H9 (cell line): Measurements from ENCODE around the gene MRPL46. TPM values are rescaled to one million over a fixed set of nuclear protein-coding genes. Genes with fewer than 3 reads are reported as not detected.

ENCODE experiments used
- DNase-seq: peaks from one replicate; pipeline ENCODE4 v3.0.0-alpha.2; 2017
- H2AFZ ChIP-seq: one replicate; pipeline ENCODE4 v1.6.1; 2013; ENCODE audit warnings: mild to moderate bottlenecking, low read length, control low read depth, moderate library complexity
- H2AK5ac ChIP-seq: 2 replicates; pipeline ENCODE4 v1.6.1; 2013; ENCODE audit warnings: low read length, control low read depth, mixed read lengths; ENCODE audit not compliant: insufficient read length
- H2BK120ac ChIP-seq: one replicate; pipeline ENCODE4 v1.6.1; 2013; ENCODE audit warnings: low read depth, mild to moderate bottlenecking, low read length, control low read depth, inconsistent platforms; ENCODE audit not compliant: poor library complexity, severe bottlenecking
- H2BK12ac ChIP-seq: 2 replicates; pipeline ENCODE4 v1.6.1; 2013; ENCODE audit warnings: low read length, control low read depth, mixed read lengths, low read depth; ENCODE audit not compliant: insufficient read length
- H2BK15ac ChIP-seq: 2 replicates; pipeline ENCODE4 v1.6.1; 2013; ENCODE audit warnings: low read depth, low read length, control low read depth
- H2BK20ac ChIP-seq: one replicate; pipeline ENCODE4 v1.6.1; 2013; ENCODE audit warnings: low read depth, mild to moderate bottlenecking, low read length, control low read depth, inconsistent platforms; ENCODE audit not compliant: poor library complexity, severe bottlenecking
- H2BK5ac ChIP-seq: 2 replicates; pipeline ENCODE4 v1.6.1; 2013; ENCODE audit warnings: low read length, control low read depth, mixed read lengths; ENCODE audit not compliant: insufficient read length
- H3K14ac ChIP-seq: 2 replicates; pipeline ENCODE4 v1.6.1; 2013; ENCODE audit warnings: low read length, control low read depth; ENCODE audit not compliant: insufficient read depth
- H3K18ac ChIP-seq: 2 replicates; pipeline ENCODE4 v1.6.1; 2013; ENCODE audit warnings: low read depth, mild to moderate bottlenecking, mixed read lengths, low read length, control low read depth; ENCODE audit not compliant: insufficient read length
- H3K23ac ChIP-seq: 2 replicates; pipeline ENCODE4 v1.6.1; 2013; ENCODE audit warnings: low read length, control low read depth, mixed read lengths, low read depth; ENCODE audit not compliant: insufficient read length
- H3K23me2 ChIP-seq: 2 replicates; pipeline ENCODE4 v1.6.1; 2013; ENCODE audit warnings: low read depth, mild to moderate bottlenecking, mixed read lengths, low read length, control low read depth; ENCODE audit not compliant: insufficient read length, poor library complexity, severe bottlenecking
- H3K27ac ChIP-seq: 2 replicates; pipeline ENCODE4 v1.5.1; 2013; ENCODE audit warnings: low read length, control low read depth, mixed read lengths, low read depth; ENCODE audit not compliant: insufficient read length
- H3K27me3 ChIP-seq: 2 replicates; pipeline ENCODE4 v1.6.1; 2013; ENCODE audit warnings: low read length, control low read depth, inconsistent platforms; ENCODE audit not compliant: insufficient read depth
- H3K4ac ChIP-seq: 2 replicates; pipeline ENCODE4 v1.6.1; 2013; ENCODE audit warnings: low read depth, mild to moderate bottlenecking, control low read depth, inconsistent platforms, low read length, moderate library complexity
- H3K4me1 ChIP-seq: 2 replicates; pipeline ENCODE4 v1.6.1; 2013; ENCODE audit warnings: low read length, control low read depth, inconsistent platforms; ENCODE audit not compliant: insufficient read depth
- H3K4me2 ChIP-seq: 2 replicates; pipeline ENCODE4 v1.6.1; 2013; ENCODE audit warnings: low read length, control low read depth, mixed read lengths; ENCODE audit not compliant: insufficient read length, insufficient read depth
- H3K56ac ChIP-seq: 2 replicates; pipeline ENCODE4 v1.6.1; 2013; ENCODE audit warnings: low read depth, mild to moderate bottlenecking, mixed read lengths, low read length, control low read depth; ENCODE audit not compliant: insufficient read length
- H3K79me1 ChIP-seq: 2 replicates; pipeline ENCODE4 v1.6.1; 2013; ENCODE audit warnings: low read depth, mild to moderate bottlenecking, moderate library complexity, low read length, control low read depth, inconsistent platforms; ENCODE audit not compliant: insufficient read depth, poor library complexity, severe bottlenecking
- H3K79me2 ChIP-seq: 2 replicates; pipeline ENCODE4 v1.6.1; 2013; ENCODE audit warnings: low read length, control low read depth, inconsistent platforms; ENCODE audit not compliant: insufficient read depth
- H3K9ac ChIP-seq: 2 replicates; pipeline ENCODE4 v1.6.1; 2013; ENCODE audit warnings: low read length, control low read depth, mixed read lengths; ENCODE audit not compliant: insufficient read length; ENCODE audit errors: extremely low read depth
- H3K9me3 ChIP-seq: one replicate; pipeline ENCODE4 v1.6.1; 2013; ENCODE audit warnings: low read depth, low read length, inconsistent platforms; ENCODE audit not compliant: control insufficient read depth
- H3T11ph ChIP-seq: one replicate; pipeline ENCODE4 v1.6.1; 2013; ENCODE audit warnings: mild to moderate bottlenecking, low read length, control low read depth, inconsistent platforms
- H4K20me1 ChIP-seq: one replicate; pipeline ENCODE4 v1.6.1; 2013; ENCODE audit not compliant: control insufficient read depth, insufficient read length, insufficient read depth
- H4K5ac ChIP-seq: 2 replicates; pipeline ENCODE4 v1.6.1; 2013; ENCODE audit warnings: low read depth, mild to moderate bottlenecking, mixed read lengths, low read length, control low read depth; ENCODE audit not compliant: insufficient read length
- H4K8ac ChIP-seq: replicated peaks from 2 replicates; pipeline ENCODE4 v1.6.1; 2013; ENCODE audit warnings: low read length, control low read depth, mixed read lengths, low read depth; ENCODE audit not compliant: insufficient read length
- H4K91ac ChIP-seq: 2 replicates; pipeline ENCODE4 v1.6.1; 2013; ENCODE audit warnings: low read depth, mild to moderate bottlenecking, moderate library complexity, mixed read lengths, low read length, control low read depth; ENCODE audit not compliant: insufficient read length
- H3K27ac Mint-ChIP-seq, 3 experiments: 2 replicates in 2 of 3; 3 replicates in 1 of 3; pipeline ENCODE4 v1.8.0; 2020 to 2021; ENCODE audit warnings: mixed read lengths in 3 of 3, mild to moderate bottlenecking in 1 of 3, moderate library complexity in 1 of 3
- H3K27me3 Mint-ChIP-seq: 2 replicates; pipeline ENCODE4 v1.8.0; 2021; ENCODE audit warnings: low read depth, mild to moderate bottlenecking, moderate library complexity, mixed read lengths
- H3K36me3 Mint-ChIP-seq, 3 experiments: 2 replicates in 2 of 3; 3 replicates in 1 of 3; pipeline ENCODE4 v1.8.0; 2020 to 2021; ENCODE audit warnings: low read depth in 3 of 3, mixed read lengths in 3 of 3; ENCODE audit not compliant: insufficient read depth in 1 of 3
- H3K4me1 Mint-ChIP-seq, 2 experiments: 2 replicates each; pipeline ENCODE4 v1.8.0; 2020; ENCODE audit warnings: mixed read lengths in 2 of 2
- H3K4me3 Mint-ChIP-seq, 2 experiments: 2 replicates in 1 of 2; 3 replicates in 1 of 2; pipeline ENCODE4 v1.8.0; 2020 to 2021; ENCODE audit warnings: mild to moderate bottlenecking in 2 of 2, mixed read lengths in 2 of 2, moderate library complexity in 1 of 2
- H3K9me3 Mint-ChIP-seq, 2 experiments: 2 replicates in 1 of 2; 3 replicates in 1 of 2; pipeline ENCODE4 v1.8.0; 2020; ENCODE audit warnings: mild to moderate bottlenecking in 2 of 2, mixed read lengths in 2 of 2, moderate library complexity in 1 of 2
- CTCF ChIP-seq: fragments of 200-600 bp; sonication (generic); conservative IDR thresholded peaks from 3 replicates; pipeline ENCODE4 v1.8.0; 2021; ENCODE audit warnings: antibody characterized with exemption, mild to moderate bottlenecking
- WGBS: extraction: QIAGEN DNeasy Blood & Tissue Kit; methylation state at CpG from one replicate; pipeline ENCODE4 v1.1.7; 2013; ENCODE audit warnings: missing lambda C conversion rate, low lambda C conversion rate, mixed read lengths; ENCODE audit not compliant: insufficient read length; ENCODE audit errors: extremely low coverage; 5-methylcytosine and 5-hydroxymethylcytosine counted together
- total RNA-seq: library from RNA; stranded (reverse); gene quantifications from 2 replicates; pipeline ENCODE4 v1.2.1, GENCODE V29; 2021

Gene MRPL46
- total RNA-seq, 1 experiment from 2014 or later = 29.3 TPM

GRCh38 chr15:88448991-88449461, 18.2 kb downstream of the MRPL46 start:
- no peaks in the 10 kb centered on the region for H3K79me2 ChIP-seq
- H3K56ac ChIP-seq = no peak overlapping the region
- TF ChIP-seq CTCF = no peak
- H2BK5ac ChIP-seq = no peak overlapping the region
- H3K23me2 ChIP-seq = no peaks in the 10 kb centered on the region
- no peak overlapping the region for H3K4me3 Mint-ChIP-seq
- H3K9me3 ChIP-seq = no peaks in the 10 kb centered on the region
- peaks cover 46% of the 10 kb centered on the region for H3K27me3 Mint-ChIP-seq
- H3K4me1 ChIP-seq = no peaks in the 10 kb centered on the region
- WGBS = no CpG with 5 or more reads among the region's 5 CpGs
- H3K4me2 ChIP-seq = no peak overlapping the region
- no peak overlapping the region for H3K18ac ChIP-seq
- no peak overlapping the region for H3K9ac ChIP-seq
- no peak overlapping the region for H3K14ac ChIP-seq
- no peak overlapping the region for H4K8ac ChIP-seq
- no peaks in the 10 kb centered on the region; the same call in 1 of the 2 replicates for H3K27me3 ChIP-seq
- H3K23ac ChIP-seq = no peak overlapping the region
- no peak for DNase-seq
- no peak overlapping the region for H4K91ac ChIP-seq
- H2BK12ac ChIP-seq = no peak overlapping the region
- peaks cover 6 to 7% of the 10 kb centered on the region in 2 experiments for H3K9me3 Mint-ChIP-seq
- H3T11ph ChIP-seq = no peak overlapping the region
- H3K79me1 ChIP-seq = no peaks in the 10 kb centered on the region
- H3K36me3 Mint-ChIP-seq = no peaks in the 10 kb centered on the region
- no peak overlapping the region for H3K27ac ChIP-seq
- no peak overlapping the region for H2AK5ac ChIP-seq
- H3K27ac Mint-ChIP-seq = no peak overlapping the region
- no peak overlapping the region for H3K4ac ChIP-seq
- no peak overlapping the region for H4K5ac ChIP-seq
- H2BK120ac ChIP-seq = no peak overlapping the region
- H2BK20ac ChIP-seq = no peak overlapping the region
- H2AFZ ChIP-seq = no peak overlapping the region
- peaks cover 6 to 12% of the 10 kb centered on the region in 2 experiments; a peak in 2 of 4 replicates for H3K4me1 Mint-ChIP-seq
- H4K20me1 ChIP-seq = no peaks in the 10 kb centered on the region
- H2BK15ac ChIP-seq = no peak overlapping the region
